ENCODE data around the gene DAZAP1. TPM values are rescaled to one million over a fixed set of nuclear protein-coding genes. Genes with fewer than 3 reads are reported as not detected.

Gene DAZAP1
- total RNA-seq, 1 donor, result 61.7 TPM

DNA sequence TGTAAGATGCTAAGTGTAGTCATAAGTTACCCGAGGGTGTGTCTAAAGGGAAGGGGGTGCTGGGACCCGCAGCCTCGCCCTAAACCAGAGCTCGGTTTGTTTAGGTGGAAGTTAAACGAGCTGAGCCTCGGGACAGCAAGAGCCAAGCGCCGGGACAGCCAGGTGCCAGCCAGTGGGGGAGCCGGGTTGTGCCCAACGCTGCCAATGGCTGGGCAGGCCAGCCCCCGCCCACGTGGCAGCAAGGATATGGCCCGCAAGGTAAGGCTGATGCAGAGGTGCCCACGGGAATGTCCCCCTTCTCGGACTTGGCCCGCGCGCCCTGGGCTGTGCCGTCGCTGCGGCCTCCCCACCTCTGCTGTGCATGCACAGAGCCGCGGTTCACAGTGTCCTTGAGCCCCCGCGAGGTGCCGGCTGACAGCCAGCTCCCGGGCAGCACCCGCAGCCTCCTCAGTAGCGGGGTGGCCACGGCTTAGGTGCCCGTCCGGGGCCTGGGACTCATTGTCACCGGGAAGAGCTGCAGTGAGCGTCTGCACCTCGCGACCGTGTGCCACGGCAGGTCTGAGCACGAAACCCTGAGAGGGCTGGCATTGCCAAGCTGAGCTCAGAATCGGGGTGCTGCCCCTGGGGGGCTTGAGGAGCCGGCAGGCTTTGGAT is 21.5 kb downstream of the DAZAP1 start:
- TF ChIP-seq, protein P1, sequence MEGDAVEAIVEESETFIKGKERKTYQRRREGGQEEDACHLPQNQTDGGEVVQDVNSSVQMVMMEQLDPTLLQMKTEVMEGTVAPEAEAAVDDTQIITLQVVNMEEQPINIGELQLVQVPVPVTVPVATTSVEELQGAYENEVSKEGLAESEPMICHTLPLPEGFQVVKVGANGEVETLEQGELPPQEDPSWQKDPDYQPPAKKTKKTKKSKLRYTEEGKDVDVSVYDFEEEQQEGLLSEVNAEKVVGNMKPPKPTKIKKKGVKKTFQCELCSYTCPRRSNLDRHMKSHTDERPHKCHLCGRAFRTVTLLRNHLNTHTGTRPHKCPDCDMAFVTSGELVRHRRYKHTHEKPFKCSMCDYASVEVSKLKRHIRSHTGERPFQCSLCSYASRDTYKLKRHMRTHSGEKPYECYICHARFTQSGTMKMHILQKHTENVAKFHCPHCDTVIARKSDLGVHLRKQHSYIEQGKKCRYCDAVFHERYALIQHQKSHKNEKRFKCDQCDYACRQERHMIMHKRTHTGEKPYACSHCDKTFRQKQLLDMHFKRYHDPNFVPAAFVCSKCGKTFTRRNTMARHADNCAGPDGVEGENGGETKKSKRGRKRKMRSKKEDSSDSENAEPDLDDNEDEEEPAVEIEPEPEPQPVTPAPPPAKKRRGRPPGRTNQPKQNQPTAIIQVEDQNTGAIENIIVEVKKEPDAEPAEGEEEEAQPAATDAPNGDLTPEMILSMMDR (IDR thresholded peaks at IDR 0.05; ENCODE audit: insufficient read depth, low read depth, low read length), result no peak
- H3K4me3 ChIP-seq (ENCODE audit: low read depth, low read length), result no peak overlapping the region
- no peak for DNase-seq (ENCODE audit: low read depth)

DNA sequence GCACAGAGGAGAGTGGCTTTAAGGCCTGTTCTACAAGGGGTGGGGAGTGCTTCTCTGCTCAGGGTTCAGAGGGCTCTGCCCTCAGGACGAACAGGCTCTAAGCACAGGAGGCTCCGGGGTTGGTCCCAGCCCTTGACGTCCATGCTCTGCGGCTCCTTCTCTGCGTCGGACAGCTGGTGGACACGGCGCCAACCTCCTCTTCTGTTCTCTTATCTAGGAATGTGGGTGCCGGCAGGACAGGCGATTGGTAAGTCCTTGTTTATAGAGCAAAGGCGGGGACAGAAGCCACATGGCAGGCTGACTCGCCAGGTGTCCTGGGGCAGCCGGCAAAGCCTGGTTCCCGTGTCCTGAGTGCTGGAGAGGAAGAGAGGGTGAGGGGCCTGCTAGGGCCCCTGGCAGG is 22.4 kb downstream of the DAZAP1 start:
- H3K4me3 ChIP-seq (ENCODE audit: low read depth, low read length), result no peak overlapping the region
- TF ChIP-seq, protein P1 (IDR thresholded peaks at IDR 0.05; ENCODE audit: insufficient read depth, low read depth, low read length), result no peak
- DNase-seq (ENCODE audit: low read depth), result peak; percentile 75

DNA sequence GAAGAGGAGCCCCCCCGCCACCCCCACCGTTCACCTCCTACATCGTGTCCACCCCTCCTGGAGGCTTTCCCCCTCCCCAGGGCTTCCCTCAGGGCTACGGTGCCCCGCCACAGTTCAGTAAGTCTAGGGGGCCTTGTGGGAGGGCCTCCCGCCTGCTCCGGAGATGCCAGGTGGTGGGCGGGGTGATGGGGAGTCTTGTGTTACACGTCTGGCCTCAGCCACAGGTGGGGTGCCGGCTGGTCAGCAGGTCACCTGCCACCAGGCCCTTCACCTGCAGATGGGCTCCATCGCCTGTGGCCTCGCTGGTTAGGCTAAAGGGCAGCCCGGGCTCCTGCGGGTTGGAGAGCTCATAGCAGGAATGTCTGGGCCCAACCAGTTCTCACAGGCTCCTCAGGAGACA is 22.9 kb downstream of the DAZAP1 start:
- no peak overlapping the region for H3K4me3 ChIP-seq (ENCODE audit: low read depth, low read length)
- TF ChIP-seq, protein P1 (IDR thresholded peaks at IDR 0.05; ENCODE audit: insufficient read depth, low read depth, low read length), result no peak
- DNase-seq (ENCODE audit: low read depth), result no peak

DNA sequence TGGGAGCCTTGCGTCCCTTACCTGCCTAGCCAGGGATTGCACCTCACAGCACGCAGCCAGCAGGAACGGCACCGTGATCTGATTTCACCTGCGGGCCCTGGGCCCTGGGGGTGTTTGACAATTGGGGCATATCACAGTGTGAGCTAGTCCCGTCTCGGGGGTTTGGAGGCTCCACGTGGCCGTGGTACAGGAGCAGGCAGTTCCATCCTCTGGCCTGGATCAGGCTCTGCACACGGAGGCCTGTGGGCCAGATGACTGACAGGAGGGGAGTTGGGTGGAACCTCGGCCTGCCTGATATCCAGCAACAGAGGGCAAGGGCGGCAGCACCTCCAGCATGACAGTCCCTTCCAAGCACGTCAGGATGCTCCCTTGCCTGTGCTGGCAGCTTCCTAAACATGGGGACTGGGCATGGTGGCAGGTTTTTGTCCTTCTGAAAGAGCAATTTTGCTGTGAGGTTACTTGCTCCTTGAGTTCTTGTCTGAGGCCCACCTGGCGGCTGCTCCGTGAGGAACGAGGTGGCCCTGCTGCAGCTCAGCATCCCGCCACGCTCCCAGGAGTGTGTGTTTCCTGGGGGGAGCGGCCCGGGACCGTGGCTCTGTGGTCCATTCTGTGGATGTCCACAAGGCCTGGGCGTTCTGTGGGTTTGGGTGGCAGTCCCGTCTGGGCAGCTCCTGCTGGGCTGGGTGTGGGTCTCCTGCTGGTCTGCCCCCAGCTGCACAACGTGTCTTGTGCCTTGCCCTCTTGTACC is 24.5 kb downstream of the DAZAP1 start:
- DNase-seq (ENCODE audit: low read depth), result no peak
- no peak overlapping the region for H3K4me3 ChIP-seq (ENCODE audit: low read depth, low read length)
- TF ChIP-seq, protein P1 (IDR thresholded peaks at IDR 0.05; ENCODE audit: insufficient read depth, low read depth, low read length), result no peak

DNA sequence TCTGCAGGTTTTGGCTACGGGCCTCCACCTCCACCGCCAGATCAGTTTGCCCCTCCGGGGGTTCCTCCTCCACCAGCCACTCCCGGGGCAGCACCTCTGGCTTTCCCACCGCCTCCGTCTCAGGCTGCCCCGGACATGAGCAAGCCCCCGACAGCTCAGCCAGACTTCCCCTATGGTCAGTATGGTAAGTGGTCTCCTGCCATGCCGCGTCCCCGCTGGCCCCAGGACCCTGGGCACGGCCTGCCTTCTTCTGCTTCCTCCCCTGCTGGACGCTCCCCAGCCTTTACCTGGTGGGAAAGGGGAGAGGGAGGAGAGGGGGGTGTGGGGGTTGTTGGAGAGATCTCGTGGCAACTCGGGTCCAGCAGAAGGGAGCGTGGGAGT is 25.1 kb downstream of the DAZAP1 start:
- no peak for DNase-seq (ENCODE audit: low read depth)
- H3K4me3 ChIP-seq (ENCODE audit: low read depth, low read length), result no peak overlapping the region
- TF ChIP-seq, protein P1 (IDR thresholded peaks at IDR 0.05; ENCODE audit: insufficient read depth, low read depth, low read length), result no peak

DNA sequence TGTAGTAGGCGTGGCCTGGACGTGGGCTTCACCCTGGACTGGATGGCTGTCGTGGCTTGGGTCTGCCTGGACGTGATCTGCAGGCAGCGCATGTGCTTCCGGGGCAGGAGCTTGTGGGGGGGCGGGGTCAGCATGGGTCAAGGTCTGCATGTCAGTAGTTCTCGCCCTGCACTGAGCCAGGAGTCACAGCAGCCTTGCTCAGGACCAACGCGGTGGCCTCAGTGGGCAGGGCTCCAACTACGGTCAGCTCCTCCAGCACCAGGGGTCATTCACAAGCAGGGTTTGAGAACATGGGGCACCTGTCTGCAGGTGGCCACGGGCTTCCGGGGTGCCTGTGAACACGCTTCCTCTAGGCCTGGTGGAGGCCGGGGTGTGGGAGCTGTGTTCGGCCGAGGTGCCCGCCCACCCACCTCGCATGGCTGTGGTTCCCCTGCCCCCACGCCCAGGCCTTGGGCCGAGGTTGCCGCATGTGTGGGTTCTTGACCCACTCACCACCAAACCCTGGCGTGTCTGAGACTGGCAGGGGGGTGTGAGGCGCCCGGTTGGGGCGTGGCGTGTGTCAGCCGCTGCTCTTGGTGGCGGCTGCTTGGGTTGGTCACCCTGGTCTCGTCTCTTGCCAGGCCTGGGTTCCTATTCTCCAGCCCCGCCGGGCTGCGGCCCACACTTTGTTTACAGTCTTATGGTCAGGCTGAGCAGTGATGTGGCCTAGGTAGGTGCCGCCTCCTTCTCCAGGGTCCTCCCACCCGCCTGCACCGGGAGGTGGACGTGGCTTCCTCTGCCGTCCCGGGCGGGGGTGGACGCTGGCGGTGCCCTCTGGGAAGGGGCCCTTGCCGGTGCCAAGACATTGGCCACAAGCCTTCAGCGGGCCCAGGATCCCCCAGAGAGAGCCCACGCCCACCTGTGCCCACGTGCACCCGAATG is 26.0 kb downstream of the DAZAP1 start:
- TF ChIP-seq, protein P1 (IDR thresholded peaks at IDR 0.05; ENCODE audit: insufficient read depth, low read depth, low read length), result no peak
- no peak for DNase-seq (ENCODE audit: low read depth)
- no peak overlapping the region for H3K4me3 ChIP-seq (ENCODE audit: low read depth, low read length)
